Caco-2 (cell line): ENCODE results near the gene ZNF660. TPM values are rescaled to one million over a fixed set of nuclear protein-coding genes. Genes with fewer than 3 reads are reported as not detected.

Experiments used
- BruUV-seq: library from RNA; stranded (reverse); fragments of 400-500 nt; replicated peaks from 2 replicates; lab custom pipeline; 2021; lab: Mats Ljungman, UMichigan
- CTCF ChIA-PET: fragments of 300-600 bp; sonication (Branson Sonifier 250); formaldehyde crosslinking; loops from one replicate; lab custom pipeline; 2022; ENCODE audit warnings: antibody characterized with exemption; lab: Charles Lee
- POLR2A ChIA-PET: fragments of 300-600 bp; sonication (Branson Sonifier 250); formaldehyde crosslinking; loops from one replicate; lab custom pipeline; 2022; ENCODE audit warnings: antibody characterized with exemption; lab: Charles Lee
- DNase-seq, 2 experiments: peaks; one replicate each; pipeline versions ENCODE4 v3.0.0 to v3.0.0-alpha.2; 2020 to 2022
- H3K27me3 ChIP-seq: replicated peaks from 2 replicates; pipeline ENCODE4 v1.6.0; 2011; ENCODE audit warnings: low read length; ENCODE audit not compliant: control insufficient read depth, insufficient read depth
- H3K36me3 ChIP-seq: 2 replicates; pipeline ENCODE4 v1.5.1; 2011; ENCODE audit warnings: low read length; ENCODE audit not compliant: control insufficient read depth, insufficient read depth
- H3K4me1 ChIP-seq: fragments of 250-450 bp; sonication (Bioruptor Pico); 2 replicates; pipeline ENCODE4 v1.5.1; 2020; ENCODE audit warnings: mild to moderate bottlenecking
- H3K4me3 ChIP-seq: 2 replicates; pipeline ENCODE4 v1.5.1; 2011; ENCODE audit warnings: low read depth, mild to moderate bottlenecking, control low read depth, low read length
- H3K9me3 ChIP-seq: fragments of 250-450 bp; sonication (Bioruptor Pico); 2 replicates; pipeline ENCODE4 v1.5.1; 2020; ENCODE audit warnings: mild to moderate bottlenecking, moderate library complexity
- H3K27ac Mint-ChIP-seq: one replicate; pipeline ENCODE4 v1.8.0; 2022; ENCODE audit warnings: mixed read lengths; ENCODE audit not compliant: unreplicated experiment
- H3K27me3 Mint-ChIP-seq: one replicate; pipeline ENCODE4 v1.8.0; 2022; ENCODE audit warnings: mixed read lengths; ENCODE audit not compliant: insufficient read depth, unreplicated experiment
- H3K36me3 Mint-ChIP-seq: one replicate; pipeline ENCODE4 v1.8.0; 2022; ENCODE audit warnings: mild to moderate bottlenecking, mixed read lengths; ENCODE audit not compliant: insufficient read depth, unreplicated experiment
- H3K4me1 Mint-ChIP-seq: one replicate; pipeline ENCODE4 v1.8.0; 2022; ENCODE audit warnings: low read depth, mixed read lengths; ENCODE audit not compliant: unreplicated experiment
- H3K4me3 Mint-ChIP-seq: one replicate; pipeline ENCODE4 v1.8.0; 2022; ENCODE audit warnings: mild to moderate bottlenecking, moderate library complexity, mixed read lengths; ENCODE audit not compliant: unreplicated experiment
- H3K9me3 Mint-ChIP-seq: one replicate; pipeline ENCODE4 v1.8.0; 2022; ENCODE audit warnings: mixed read lengths; ENCODE audit not compliant: unreplicated experiment
- intact Hi-C: fragments of 100-400 bp; cut with micrococcal nuclease; formaldehyde crosslinking; loops from one replicate; pipeline ENCODE4 v1.10.0; 2022; ENCODE audit not compliant: unreplicated experiment
- total RNA-seq: library from RNA; stranded (reverse); gene quantifications from 2 replicates; pipeline ENCODE4 v1.2.3, GENCODE V29; 2022
- TF ChIP-seq, protein P1 (sequence below), 2 experiments: fragments of 200-600 bp in 1 of 2; IDR thresholded peaks; 1 replicate in 1 of 2; 2 replicates in 1 of 2; pipeline versions ENCODE4 v1.5.1 to v1.8.0; 2011 to 2022; ENCODE audit warnings: antibody characterized with exemption in 1 of 2, control low read depth in 1 of 2, inconsistent platforms in 1 of 2, low read depth in 1 of 2, low read length in 1 of 2, mild to moderate bottlenecking in 1 of 2, moderate library complexity in 1 of 2; ENCODE audit not compliant: insufficient read depth in 1 of 2, severe bottlenecking in 1 of 2, unreplicated experiment in 1 of 2

Gene ZNF660
- total RNA-seq, 1 experiment from 2014 or later: not detected

DNA sequence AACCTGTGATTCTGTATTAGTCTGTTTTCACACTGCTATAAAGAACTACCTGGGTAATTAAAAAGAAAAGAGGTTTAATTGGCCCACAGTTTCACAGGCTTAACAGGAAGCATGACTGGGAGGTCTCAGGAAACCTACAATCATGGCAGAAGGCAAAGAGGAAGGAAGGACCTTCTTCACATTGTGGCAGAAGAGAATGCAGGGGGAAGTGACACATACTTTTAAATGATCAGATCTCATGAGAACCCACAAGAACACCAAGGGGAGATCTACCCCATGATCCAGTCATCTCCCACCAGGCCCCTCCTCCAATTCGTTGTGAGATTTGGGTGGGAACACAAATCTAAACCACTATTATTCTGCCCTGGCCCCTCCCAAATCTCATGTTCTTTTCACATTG, 23.7 kb upstream of the ZNF660 start:
- Mint-ChIP-seq H3K4me3 (no peak overlapping the region), H3K36me3 (no peaks in the 10 kb centered on the region), H3K27me3 (no peaks in the 10 kb centered on the region), H3K9me3 (peaks cover 7% of the 10 kb centered on the region), H3K4me1 (no peaks in the 10 kb centered on the region), H3K27ac (no peak overlapping the region)
- Histone ChIP-seq H3K4me3 (no peak overlapping the region), H3K4me1 (no peaks in the 10 kb centered on the region), H3K36me3 (no peaks in the 10 kb centered on the region), H3K27me3 (no peaks in the 10 kb centered on the region), H3K9me3 (peaks cover 10% of the 10 kb centered on the region)
- BruUV-seq: no TSS peak
- intact Hi-C loops: no loop called here
- TF ChIP-seq, protein P1, sequence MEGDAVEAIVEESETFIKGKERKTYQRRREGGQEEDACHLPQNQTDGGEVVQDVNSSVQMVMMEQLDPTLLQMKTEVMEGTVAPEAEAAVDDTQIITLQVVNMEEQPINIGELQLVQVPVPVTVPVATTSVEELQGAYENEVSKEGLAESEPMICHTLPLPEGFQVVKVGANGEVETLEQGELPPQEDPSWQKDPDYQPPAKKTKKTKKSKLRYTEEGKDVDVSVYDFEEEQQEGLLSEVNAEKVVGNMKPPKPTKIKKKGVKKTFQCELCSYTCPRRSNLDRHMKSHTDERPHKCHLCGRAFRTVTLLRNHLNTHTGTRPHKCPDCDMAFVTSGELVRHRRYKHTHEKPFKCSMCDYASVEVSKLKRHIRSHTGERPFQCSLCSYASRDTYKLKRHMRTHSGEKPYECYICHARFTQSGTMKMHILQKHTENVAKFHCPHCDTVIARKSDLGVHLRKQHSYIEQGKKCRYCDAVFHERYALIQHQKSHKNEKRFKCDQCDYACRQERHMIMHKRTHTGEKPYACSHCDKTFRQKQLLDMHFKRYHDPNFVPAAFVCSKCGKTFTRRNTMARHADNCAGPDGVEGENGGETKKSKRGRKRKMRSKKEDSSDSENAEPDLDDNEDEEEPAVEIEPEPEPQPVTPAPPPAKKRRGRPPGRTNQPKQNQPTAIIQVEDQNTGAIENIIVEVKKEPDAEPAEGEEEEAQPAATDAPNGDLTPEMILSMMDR (IDR thresholded peaks at IDR 0.05; ENCODE audit: insufficient read depth in 1 of 2, low read depth in 1 of 2, low read length in 1 of 2, severe bottlenecking in 1 of 2, unreplicated experiment in 1 of 2): no peak
- no peak for DNase-seq
- CTCF ChIA-PET: no interaction called here
- POLR2A ChIA-PET: no interaction called here

DNA sequence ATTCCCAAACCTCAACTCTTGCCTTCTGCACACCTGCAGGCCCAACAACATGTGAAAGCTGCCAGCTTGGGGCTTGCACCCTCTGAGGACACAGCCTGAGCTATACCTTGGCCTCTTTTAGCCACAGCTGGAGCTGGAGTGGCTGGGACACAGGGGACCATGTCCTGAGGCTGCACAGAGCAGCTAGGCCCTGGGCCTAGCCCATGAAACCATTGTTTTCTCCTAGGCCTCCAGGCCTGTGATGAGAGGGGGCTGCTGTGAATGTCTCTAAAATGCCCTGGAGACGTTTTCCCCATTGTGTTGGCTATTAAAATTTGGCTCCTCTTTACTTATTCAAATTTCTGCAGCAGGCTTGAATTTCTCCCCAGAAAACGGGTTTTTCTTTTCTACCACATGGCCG, 22.6 kb upstream of the ZNF660 start:
- POLR2A ChIA-PET: no interaction called here

DNA sequence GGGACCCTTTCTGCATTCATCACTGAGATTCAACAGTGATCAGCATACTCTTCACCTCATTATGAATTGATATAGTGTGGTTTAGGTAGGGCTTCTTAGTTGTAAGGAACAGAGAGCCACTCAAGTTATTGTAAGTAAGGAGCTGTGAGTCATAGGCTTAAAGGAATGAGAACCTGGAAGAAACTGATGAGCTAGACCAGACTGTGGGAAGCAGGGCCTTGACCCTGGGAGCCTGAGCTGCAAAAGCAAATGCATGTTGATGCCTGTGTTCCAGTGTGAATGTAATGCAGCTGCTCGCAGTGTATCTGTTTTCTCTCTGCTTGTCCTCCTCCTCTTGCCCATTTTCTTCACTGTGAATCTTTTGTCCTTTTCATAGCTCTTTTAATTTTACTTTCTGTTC, 16.2 kb upstream of the ZNF660 start:
- ChIA-PET POLR2A (no interaction called here), CTCF (no interaction called here)
- Mint-ChIP-seq H3K4me1 (no peaks in the 10 kb centered on the region), H3K4me3 (no peak overlapping the region), H3K27me3 (peaks cover 2% of the 10 kb centered on the region), H3K36me3 (no peaks in the 10 kb centered on the region), H3K27ac (no peak overlapping the region), H3K9me3 (peaks cover 40% of the 10 kb centered on the region)
- TF ChIP-seq, protein P1 (IDR thresholded peaks at IDR 0.05; ENCODE audit: insufficient read depth in 1 of 2, low read depth in 1 of 2, low read length in 1 of 2, severe bottlenecking in 1 of 2, unreplicated experiment in 1 of 2): no peak
- H3K27me3 ChIP-seq: no peaks in the 10 kb centered on the region
- no peak overlapping the region for H3K4me3 ChIP-seq
- no peak for DNase-seq
- BruUV-seq: no TSS peak
- no peaks in the 10 kb centered on the region for H3K4me1 ChIP-seq
- H3K36me3 ChIP-seq: no peaks in the 10 kb centered on the region
- H3K9me3 ChIP-seq: no peaks in the 10 kb centered on the region
- intact Hi-C loops: no loop called here

More for the DNA sequence above, 22.6 kb upstream of the ZNF660 start:
- CTCF ChIA-PET: no interaction called here
- H3K27me3 Mint-ChIP-seq: no peaks in the 10 kb centered on the region
- Histone ChIP-seq H3K4me1 (no peaks in the 10 kb centered on the region), H3K9me3 (peaks cover 10% of the 10 kb centered on the region), H3K27me3 (no peaks in the 10 kb centered on the region), H3K4me3 (no peak overlapping the region), H3K36me3 (no peaks in the 10 kb centered on the region)
- no TSS peak for BruUV-seq
- DNase-seq: no peak
- peaks cover 7% of the 10 kb centered on the region for H3K9me3 Mint-ChIP-seq
- H3K27ac Mint-ChIP-seq: no peak overlapping the region
- TF ChIP-seq, protein P1 (IDR thresholded peaks at IDR 0.05; ENCODE audit: insufficient read depth in 1 of 2, low read depth in 1 of 2, low read length in 1 of 2, severe bottlenecking in 1 of 2, unreplicated experiment in 1 of 2): no peak
- intact Hi-C loops: no loop called here
- H3K4me1 Mint-ChIP-seq: no peaks in the 10 kb centered on the region
- no peaks in the 10 kb centered on the region for H3K36me3 Mint-ChIP-seq
- no peak overlapping the region for H3K4me3 Mint-ChIP-seq
